ENCODE data around the gene SPAG6.

The SPAG6 gene

GRCh38 chr10:22342421-22342820 lies 2.9 kb upstream of the SPAG6 start:
- H3K4me1 ChIP-seq (ENCODE audit: control insufficient read depth, insufficient read depth, low read length), result peaks cover 6% of the 10 kb centered on the region
- POLR2A ChIA-PET, result no interaction called here
- CTCF ChIA-PET, result interaction anchor here (0.6 to 1.0 kb wide), 3 partner anchors 232 to 646 kb away, joined by 3 to 4 read pairs (median 3); no protein-coding TSS in a partner anchor

DNA sequence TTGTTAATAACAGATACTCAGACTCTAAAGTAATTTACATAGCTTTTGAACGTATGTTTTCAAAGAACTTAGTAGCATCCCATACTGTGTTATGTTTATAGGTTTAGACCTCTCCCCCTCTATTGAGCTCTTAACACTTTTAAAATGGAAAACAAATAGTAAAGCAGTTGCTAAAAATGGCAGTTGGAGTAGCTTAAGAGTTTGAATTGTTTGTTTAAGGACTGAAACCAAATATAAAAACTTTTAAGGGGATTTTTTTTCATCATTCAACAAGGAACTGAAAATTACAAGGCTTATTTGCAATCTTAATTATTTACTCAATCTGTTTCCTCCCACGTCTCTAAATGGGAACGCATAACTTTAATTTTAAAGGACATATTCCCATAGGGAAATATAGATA lies 1.6 kb upstream of the SPAG6 start:
- ChIA-PET CTCF (interaction anchor here (0.6 kb wide), 1 partner anchor 26 kb away, joined by 3 read pairs; no protein-coding TSS in a partner anchor), POLR2A (no interaction called here)
- Histone ChIP-seq H3K4me3 (ENCODE audit: low read depth, low read length) (no peak overlapping the region), H3K4me1 (ENCODE audit: control insufficient read depth, insufficient read depth, low read length) (peaks cover 6% of the 10 kb centered on the region), H3K27ac (ENCODE audit: extremely low read depth, low read depth, low read length) (no peak overlapping the region), H3K36me3 (ENCODE audit: control insufficient read depth in 2 of 2, insufficient read depth in 1 of 2, low read length in 2 of 2) (no peaks in the 10 kb centered on the region), H3K9me3 (ENCODE audit: control insufficient read depth, insufficient read depth, low read depth, low read length) (no peaks in the 10 kb centered on the region)
- TF ChIP-seq, protein P1, sequence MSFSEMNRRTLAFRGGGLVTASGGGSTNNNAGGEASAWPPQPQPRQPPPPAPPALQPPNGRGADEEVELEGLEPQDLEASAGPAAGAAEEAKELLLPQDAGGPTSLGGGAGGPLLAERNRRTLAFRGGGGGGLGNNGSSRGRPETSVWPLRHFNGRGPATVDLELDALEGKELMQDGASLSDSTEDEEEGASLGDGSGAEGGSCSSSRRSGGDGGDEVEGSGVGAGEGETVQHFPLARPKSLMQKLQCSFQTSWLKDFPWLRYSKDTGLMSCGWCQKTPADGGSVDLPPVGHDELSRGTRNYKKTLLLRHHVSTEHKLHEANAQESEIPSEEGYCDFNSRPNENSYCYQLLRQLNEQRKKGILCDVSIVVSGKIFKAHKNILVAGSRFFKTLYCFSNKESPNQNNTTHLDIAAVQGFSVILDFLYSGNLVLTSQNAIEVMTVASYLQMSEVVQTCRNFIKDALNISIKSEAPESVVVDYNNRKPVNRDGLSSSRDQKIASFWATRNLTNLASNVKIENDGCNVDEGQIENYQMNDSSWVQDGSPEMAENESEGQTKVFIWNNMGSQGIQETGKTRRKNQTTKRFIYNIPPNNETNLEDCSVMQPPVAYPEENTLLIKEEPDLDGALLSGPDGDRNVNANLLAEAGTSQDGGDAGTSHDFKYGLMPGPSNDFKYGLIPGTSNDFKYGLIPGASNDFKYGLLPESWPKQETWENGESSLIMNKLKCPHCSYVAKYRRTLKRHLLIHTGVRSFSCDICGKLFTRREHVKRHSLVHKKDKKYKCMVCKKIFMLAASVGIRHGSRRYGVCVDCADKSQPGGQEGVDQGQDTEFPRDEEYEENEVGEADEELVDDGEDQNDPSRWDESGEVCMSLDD (tag by site-specific recombination; IDR thresholded peaks at IDR 0.05), result no peak
- TF ChIP-seq MYNN (tag by site-specific recombination; IDR thresholded peaks at IDR 0.05; ENCODE audit: borderline replicate concordance), result no peak
- TF ChIP-seq, protein P2, sequence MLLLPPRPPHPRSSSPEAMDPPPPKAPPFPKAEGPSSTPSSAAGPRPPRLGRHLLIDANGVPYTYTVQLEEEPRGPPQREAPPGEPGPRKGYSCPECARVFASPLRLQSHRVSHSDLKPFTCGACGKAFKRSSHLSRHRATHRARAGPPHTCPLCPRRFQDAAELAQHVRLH (tag by site-specific recombination; IDR thresholded peaks at IDR 0.05), result no peak
- no peak for TF ChIP-seq ZNF394 (tag by site-specific recombination; IDR thresholded peaks at IDR 0.05; ENCODE audit: borderline replicate concordance)
- TF ChIP-seq ZNF426 (tag by site-specific recombination; IDR thresholded peaks at IDR 0.05), result no peak

More at GRCh38 chr10:22342421-22342820, 2.9 kb upstream of the SPAG6 start:
- Histone ChIP-seq H3K4me3 (ENCODE audit: low read depth, low read length) (no peak overlapping the region), H3K27ac (ENCODE audit: extremely low read depth, low read depth, low read length) (no peak overlapping the region), H3K9me3 (ENCODE audit: control insufficient read depth, insufficient read depth, low read depth, low read length) (no peaks in the 10 kb centered on the region), H3K36me3 (ENCODE audit: control insufficient read depth in 2 of 2, insufficient read depth in 1 of 2, low read length in 2 of 2) (no peaks in the 10 kb centered on the region)
- TF ChIP-seq ZNF76 (tag by site-specific recombination; IDR thresholded peaks at IDR 0.05; ENCODE audit: borderline replicate concordance, low read depth) (no peak), ZNF621 (tag by site-specific recombination; IDR thresholded peaks at IDR 0.05) (no peak), HIC1 (tag by site-specific recombination; IDR thresholded peaks at IDR 0.05) (no peak), PBX3 (CRISPR knock-in tag; IDR thresholded peaks at IDR 0.05) (no peak), ZNF354C (tag by site-specific recombination; IDR thresholded peaks at IDR 0.05; ENCODE audit: borderline replicate concordance, low read depth) (no peak), ZNF488 (tag by site-specific recombination; IDR thresholded peaks at IDR 0.05) (no peak), ZNF16 (tag by site-specific recombination; IDR thresholded peaks at IDR 0.05; ENCODE audit: low read depth) (no peak), ZNF223 (tag by site-specific recombination; IDR thresholded peaks at IDR 0.05) (no peak), ZNF214 (tag by site-specific recombination; IDR thresholded peaks at IDR 0.05; ENCODE audit: borderline replicate concordance) (no peak), ZNF350 (tag by site-specific recombination; IDR thresholded peaks at IDR 0.05) (no peak), HOXC10 (CRISPR knock-in tag; IDR thresholded peaks at IDR 0.05) (no peak), ZNF626 (tag by site-specific recombination; IDR thresholded peaks at IDR 0.05) (no peak), ZNF23 (tag by site-specific recombination; IDR thresholded peaks at IDR 0.05; ENCODE audit: borderline replicate concordance) (no peak)
- TF ChIP-seq, protein P3, sequence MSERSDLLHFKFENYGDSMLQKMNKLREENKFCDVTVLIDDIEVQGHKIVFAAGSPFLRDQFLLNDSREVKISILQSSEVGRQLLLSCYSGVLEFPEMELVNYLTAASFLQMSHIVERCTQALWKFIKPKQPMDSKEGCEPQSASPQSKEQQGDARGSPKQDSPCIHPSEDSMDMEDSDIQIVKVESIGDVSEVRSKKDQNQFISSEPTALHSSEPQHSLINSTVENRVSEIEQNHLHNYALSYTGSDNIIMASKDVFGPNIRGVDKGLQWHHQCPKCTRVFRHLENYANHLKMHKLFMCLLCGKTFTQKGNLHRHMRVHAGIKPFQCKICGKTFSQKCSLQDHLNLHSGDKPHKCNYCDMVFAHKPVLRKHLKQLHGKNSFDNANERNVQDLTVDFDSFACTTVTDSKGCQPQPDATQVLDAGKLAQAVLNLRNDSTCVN (tag by site-specific recombination; optimal IDR thresholded peaks at IDR 0.05), result no peak
- TF ChIP-seq, protein P4, sequence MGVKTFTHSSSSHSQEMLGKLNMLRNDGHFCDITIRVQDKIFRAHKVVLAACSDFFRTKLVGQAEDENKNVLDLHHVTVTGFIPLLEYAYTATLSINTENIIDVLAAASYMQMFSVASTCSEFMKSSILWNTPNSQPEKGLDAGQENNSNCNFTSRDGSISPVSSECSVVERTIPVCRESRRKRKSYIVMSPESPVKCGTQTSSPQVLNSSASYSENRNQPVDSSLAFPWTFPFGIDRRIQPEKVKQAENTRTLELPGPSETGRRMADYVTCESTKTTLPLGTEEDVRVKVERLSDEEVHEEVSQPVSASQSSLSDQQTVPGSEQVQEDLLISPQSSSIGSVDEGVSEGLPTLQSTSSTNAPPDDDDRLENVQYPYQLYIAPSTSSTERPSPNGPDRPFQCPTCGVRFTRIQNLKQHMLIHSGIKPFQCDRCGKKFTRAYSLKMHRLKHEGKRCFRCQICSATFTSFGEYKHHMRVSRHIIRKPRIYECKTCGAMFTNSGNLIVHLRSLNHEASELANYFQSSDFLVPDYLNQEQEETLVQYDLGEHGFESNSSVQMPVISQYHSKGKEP (tag by site-specific recombination; IDR thresholded peaks at IDR 0.05), result no peak
- TF ChIP-seq, protein P5, sequence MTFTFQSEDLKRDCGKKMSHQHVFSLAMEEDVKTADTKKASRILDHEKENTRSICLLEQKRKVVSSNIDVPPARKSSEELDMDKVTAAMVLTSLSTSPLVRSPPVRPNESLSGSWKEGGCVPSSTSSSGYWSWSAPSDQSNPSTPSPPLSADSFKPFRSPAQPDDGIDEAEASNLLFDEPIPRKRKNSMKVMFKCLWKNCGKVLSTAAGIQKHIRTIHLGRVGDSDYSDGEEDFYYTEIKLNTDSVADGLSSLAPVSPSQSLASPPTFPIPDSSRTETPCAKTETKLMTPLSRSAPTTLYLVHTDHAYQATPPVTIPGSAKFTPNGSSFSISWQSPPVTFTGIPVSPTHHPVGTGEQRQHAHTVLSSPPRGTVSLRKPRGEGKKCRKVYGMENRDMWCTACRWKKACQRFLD (tag by site-specific recombination; IDR thresholded peaks at IDR 0.05), result no peak

Data from HEK293 (cell line).